Stimulated activated CD8-positive, alpha-beta memory T cell treated with anti-CD3 and anti-CD28 coated beads, Interleukin-2, amount 100 ng/mL, for 1 hour (primary cell): ENCODE data around the gene FBLN1.

Experiments used
- DNase-seq, 2 donors: peaks; one replicate each; pipeline ENCODE4 v3.0.0-alpha.2; 2020; ENCODE audit warnings: low read depth in 2 of 2

The FBLN1 gene

GRCh38 chr22:45504373-45505341 is 2.0 kb downstream of the FBLN1 start:
- no peak for DNase-seq

- no peak for DNase-seq
Measured at GRCh38 chr22:45505991-45506747, 3.5 kb downstream of the FBLN1 start.

- DNase-seq, result no peak
Measured at GRCh38 chr22:45506816-45507360, 4.2 kb downstream of the FBLN1 start.

- no peak for DNase-seq
Measured at GRCh38 chr22:45507798-45508197, 5.1 kb downstream of the FBLN1 start.

- no peak for DNase-seq
Measured at GRCh38 chr22:45508814-45509213, 6.1 kb downstream of the FBLN1 start.

GRCh38 chr22:45510376-45511232 is 7.9 kb downstream of the FBLN1 start:
- DNase-seq, result no peak

GRCh38 chr22:45511847-45512261 is 9.2 kb downstream of the FBLN1 start:
- no peak for DNase-seq

- no peak for DNase-seq
Measured at GRCh38 chr22:45512363-45512762, 9.7 kb downstream of the FBLN1 start.

- no peak for DNase-seq
Measured at GRCh38 chr22:45515676-45516075, 13.0 kb downstream of the FBLN1 start.

GRCh38 chr22:45516163-45516562 is 13.5 kb downstream of the FBLN1 start:
- DNase-seq, result no peak

- DNase-seq, result no peak
Measured at GRCh38 chr22:45516923-45517675, 14.4 kb downstream of the FBLN1 start.

- DNase-seq, result no peak
Measured at GRCh38 chr22:45518136-45518535, 15.5 kb downstream of the FBLN1 start.

- no peak for DNase-seq
Measured at GRCh38 chr22:45518580-45518991, 15.9 kb downstream of the FBLN1 start.

GRCh38 chr22:45521178-45521577 is 18.5 kb downstream of the FBLN1 start:
- DNase-seq, result no peak

- no peak for DNase-seq
Measured at GRCh38 chr22:45522462-45522861, 19.8 kb downstream of the FBLN1 start.

GRCh38 chr22:45524157-45524556 is 21.5 kb downstream of the FBLN1 start:
- no peak for DNase-seq

- no peak for DNase-seq
Measured at GRCh38 chr22:45524966-45525365, 22.3 kb downstream of the FBLN1 start.

GRCh38 chr22:45525480-45525879 is 22.8 kb downstream of the FBLN1 start:
- DNase-seq, result no peak

GRCh38 chr22:45526281-45526680 is 23.6 kb downstream of the FBLN1 start:
- no peak for DNase-seq

GRCh38 chr22:45526768-45527360 is 24.2 kb downstream of the FBLN1 start:
- no peak for DNase-seq
